Umbilical cord (tissue), 2 donors: ENCODE results near the gene ROS1. TPM values are rescaled to one million over a fixed set of nuclear protein-coding genes. Genes with fewer than 3 reads are reported as not detected.
A peak's percentile ranks its signal among the peaks of the same experiment; 100 is the strongest.

Experiments used
- DNase-seq: peaks from one replicate; pipeline ENCODE4 v3.0.0-alpha.2; 2015; ENCODE audit warnings: low spot score
- total RNA-seq: library from RNA; depleted of rRNA; stranded (reverse); fragments of >200 nt; gene quantifications from one replicate; pipeline ENCODE4 v1.2.3, GENCODE V29; 2014; ENCODE audit warnings: low replicate concordance; ENCODE audit not compliant: insufficient read depth

Gene ROS1
- total RNA-seq, 1 donor from 2014 or later = 12.0 TPM

DNA sequence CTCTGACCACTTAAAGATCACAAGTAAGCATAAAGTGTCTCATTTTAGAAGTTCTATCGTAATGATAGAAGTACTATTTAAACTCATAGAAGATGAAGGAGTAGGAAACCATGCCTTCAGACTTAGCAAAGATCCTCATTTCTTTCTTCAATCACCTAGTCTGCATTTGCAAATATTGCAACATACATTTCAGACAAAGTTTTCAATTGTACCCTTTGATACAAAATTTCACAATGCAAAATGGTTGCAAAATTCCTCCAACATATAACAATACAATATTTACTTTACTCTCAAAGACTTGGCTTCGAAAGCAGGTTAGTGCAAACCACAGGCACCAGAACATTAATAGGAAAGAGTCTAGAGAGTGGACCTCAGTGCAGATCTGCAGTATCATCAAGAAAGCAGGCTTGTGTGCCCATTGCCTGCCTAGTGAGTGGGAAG, 16.1 kb upstream of the ROS1 start:
- DNase-seq = no peak

DNA sequence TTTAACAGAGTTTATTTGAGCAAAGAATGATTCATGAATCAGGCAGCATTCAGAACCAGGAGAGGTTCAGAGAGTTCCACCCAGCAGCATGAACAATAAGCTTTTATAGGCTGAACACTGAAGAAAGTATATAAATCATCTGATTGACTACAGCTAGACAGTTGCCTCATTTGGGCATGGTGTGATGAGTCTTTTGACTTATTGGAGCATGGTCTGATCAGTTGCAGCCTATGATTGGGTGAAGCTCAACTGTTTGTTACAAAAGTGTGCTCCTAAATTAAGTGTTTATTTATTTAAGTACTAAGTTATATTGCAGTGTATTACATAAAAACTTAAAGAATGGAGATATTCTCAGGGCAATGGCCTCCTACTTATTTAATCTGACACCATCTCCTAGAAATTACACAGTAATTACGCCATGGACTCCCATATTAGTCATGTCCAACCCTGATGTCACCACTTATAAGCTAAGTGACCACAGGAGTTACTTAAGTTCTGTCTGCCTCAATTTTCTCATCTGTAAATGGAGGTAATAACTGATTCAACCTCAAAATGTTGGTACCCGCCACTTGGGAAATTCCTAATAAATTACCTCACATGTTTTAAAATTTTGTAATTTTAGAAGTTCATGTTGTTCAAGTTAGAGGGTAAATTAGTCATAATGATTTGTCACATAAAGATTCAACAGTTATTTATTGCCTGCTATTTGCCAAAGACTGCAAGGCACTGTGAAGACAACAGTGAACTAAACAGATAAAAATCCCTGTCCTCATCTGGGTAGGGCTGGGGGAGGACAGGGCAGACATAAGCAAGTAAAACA, 15.2 kb upstream of the ROS1 start:
- DNase-seq = no peak

DNA sequence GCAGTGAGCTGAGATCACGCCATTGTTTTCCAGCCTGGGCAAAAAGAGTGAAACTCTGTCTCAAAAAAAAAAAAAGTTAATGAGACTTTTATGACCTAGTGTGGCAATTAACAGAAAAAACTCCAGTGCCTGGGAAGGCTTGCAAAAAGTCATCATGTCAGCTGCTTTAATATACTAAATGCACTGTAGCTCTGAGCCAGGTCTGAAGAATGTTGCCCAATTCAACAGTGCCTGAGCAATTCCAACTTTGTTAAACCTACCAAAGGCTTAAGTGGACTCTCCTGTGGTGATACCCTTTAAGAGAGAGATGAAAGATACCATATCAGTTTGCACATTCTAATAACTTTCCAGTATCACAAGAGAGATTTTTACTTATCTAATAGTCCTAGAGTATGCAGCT, 6.5 kb upstream of the ROS1 start:
- peak; percentile 5 for DNase-seq

DNA sequence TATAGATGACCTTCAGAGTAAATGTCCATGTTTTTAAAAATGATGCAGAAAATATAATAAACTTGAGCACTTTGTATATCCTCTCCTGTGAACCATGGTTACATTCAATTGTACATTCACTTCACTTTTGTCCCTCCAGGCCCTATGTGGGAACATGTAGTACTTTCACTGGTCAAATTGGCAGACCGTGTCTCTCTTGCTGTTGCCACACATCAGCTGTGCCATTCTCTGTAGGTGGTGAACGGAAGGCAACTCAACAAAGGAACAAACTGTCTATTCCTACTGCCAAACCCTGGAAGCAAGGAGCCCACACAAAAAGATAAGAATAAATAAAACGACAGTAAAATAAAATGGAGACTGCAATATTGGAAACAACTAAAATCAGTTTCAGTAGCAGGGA, 2.0 kb downstream of the ROS1 start:
- no peak for DNase-seq

DNA sequence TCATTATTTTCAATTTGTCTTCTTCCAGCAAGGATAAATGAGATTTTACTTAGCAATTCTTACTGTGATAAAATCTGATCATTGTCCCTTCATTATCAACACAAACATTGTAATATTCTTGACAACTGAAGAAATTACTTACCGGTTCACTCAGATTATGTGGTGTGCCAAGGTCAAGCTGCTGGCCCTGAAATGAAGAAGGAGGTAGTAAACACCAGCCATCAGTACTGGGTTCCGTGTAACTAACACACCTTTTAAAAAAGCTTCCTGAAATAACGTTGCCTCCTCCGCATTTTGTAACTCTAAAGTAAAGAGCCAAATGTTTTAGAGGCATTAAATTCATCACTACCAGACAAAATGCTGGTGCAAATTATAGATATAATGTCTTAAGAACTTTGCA, 7.4 kb downstream of the ROS1 start:
- no peak for DNase-seq

DNA sequence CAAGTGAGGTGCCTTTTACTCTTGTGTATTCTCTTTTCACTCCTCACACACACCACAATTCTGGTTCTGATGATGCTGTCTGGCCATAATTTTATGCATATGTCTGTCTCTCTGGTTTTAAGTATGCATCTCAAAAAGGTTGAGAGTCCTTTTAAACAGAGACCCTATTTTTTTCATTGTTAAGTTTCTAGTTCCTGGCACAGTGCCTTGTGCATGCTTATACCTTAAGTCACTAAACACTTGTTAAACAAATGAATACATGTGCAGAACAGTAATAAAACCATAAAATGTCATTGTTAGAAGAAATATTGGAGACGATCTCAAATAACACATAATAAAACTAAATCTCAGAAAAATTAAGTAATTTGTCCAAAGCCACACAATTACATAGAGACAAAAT, 7.9 kb downstream of the ROS1 start:
- DNase-seq = no peak

DNA sequence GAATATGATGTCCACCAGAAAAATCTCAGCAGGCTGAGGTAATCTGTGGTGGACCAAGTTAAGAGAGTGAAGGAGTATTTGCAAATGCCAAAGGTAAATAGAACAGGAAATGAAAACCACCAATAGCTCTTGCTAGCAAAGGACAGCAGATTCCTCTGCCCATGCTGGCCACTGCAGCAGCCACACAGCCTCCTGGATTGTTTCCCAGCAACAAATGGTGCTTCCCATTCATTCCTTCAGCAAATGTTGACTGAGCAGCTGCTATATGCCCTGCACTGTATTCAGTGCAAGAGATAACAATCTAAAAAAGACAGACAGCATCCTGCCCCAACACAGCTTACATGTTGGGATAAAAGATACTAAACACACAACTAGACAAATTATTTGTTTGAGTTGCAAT, 11.0 kb downstream of the ROS1 start:
- DNase-seq = no peak

DNA sequence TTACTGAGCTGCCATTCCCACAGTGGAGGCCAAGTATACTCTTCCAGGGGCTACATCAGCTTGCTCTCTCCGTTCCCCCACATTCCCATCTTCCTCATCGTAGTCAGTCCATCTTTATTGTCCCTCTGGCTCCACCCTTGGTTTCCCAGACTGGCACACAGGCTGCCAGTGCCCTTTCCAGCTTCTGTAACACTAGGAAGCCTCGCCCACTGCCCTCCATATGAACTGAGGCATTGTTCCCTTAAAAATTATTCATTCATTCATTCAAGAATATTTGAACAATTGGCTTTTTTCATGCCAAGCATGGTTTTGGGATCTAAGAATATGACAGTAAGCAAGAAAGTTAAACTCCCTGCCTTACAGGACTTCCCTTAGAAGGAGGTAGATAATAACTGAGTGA, 14.3 kb downstream of the ROS1 start:
- DNase-seq = no peak

DNA sequence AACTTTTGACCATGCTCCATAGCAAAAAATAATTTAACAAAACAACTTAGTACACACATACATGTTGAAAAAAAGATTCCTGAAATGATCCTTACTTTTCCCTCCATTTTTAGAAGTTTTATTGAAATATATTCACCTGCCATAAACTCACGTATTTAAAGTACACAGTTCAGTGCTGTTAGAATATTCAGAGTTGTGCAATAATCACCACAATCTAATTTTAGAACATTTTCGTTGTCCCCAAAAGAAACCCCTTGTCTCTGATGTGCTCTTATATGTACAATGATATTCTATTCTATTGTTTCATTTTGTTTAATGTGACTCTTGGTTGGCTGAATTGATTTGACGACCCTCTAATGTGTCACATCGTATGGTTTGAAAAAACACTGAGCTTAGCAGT, 15.9 kb downstream of the ROS1 start:
- no peak for DNase-seq

DNA sequence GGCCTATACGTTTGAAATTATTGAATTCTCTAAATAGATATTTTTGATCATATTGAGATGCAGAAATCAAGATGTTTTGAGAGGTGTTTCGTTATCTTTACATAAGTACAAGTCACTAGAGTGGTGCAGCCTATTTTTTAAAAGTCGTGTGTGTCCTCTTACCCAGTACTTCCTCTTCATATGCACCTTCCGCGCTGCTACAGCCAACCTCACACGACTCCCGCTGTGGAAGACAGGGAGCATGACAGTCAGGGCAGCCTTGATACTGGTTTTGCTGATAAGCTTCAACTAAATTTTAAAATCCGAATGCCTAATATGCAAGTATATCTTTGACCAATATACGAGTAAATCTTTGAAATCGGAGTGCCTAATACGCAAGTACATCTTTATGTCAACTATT, 16.3 kb downstream of the ROS1 start:
- no peak for DNase-seq

DNA sequence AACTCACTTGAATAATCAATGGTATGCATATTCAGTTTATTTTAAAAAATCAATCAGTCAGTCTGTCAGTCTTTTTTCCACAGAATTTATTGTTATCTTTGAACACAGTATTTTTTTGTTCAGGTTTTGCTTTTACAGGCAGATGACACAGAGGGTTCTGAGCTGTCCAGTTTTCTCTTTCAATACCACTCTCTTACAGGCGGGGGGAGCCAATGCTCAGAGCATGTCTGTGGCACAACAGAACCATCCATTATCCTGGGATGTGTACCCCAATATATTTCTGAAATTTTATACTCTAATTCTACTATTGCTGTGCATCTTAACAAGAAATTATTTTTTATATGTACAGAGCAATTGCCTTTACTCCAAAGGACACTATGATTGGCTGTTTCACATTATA, 21.2 kb downstream of the ROS1 start:
- DNase-seq = no peak

DNA sequence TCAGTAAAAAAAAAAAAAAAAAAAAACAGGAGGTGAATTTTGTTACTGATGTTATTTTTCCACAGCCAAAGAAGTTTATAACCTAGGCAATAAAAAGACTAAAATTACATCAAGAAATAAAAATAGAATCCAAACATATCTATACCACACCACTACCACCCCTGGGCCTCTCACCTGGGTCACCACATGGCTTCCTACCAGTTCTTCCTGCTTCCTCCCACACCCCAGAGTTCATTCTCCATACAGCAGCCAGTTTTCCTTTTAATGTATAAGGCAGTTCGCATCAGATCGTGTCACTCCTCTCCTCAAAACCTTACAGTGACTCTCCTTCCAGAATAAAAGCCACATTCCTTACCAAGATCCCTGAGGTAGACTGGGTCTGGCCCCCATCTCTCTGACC, 23.9 kb downstream of the ROS1 start:
- no peak for DNase-seq

DNA sequence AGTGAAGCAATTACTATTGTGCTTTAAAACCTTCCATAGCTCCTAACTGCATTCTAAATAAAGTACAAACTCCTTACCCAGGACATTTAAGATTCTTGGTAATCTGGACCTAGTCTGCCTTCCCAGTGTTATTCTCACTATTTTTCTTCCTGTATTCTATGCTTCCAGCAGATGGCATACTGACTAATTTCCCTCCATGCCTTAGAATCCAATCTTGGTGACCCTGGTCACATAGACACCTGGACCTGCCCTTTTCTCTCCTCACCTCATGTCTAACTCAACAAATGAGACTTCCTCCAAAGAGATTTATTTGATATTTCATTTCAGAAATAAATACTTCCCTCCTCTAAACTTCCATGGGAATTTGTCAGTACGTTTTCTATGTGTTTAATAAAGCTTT, 25.8 kb downstream of the ROS1 start:
- DNase-seq = peak; percentile 3

DNA sequence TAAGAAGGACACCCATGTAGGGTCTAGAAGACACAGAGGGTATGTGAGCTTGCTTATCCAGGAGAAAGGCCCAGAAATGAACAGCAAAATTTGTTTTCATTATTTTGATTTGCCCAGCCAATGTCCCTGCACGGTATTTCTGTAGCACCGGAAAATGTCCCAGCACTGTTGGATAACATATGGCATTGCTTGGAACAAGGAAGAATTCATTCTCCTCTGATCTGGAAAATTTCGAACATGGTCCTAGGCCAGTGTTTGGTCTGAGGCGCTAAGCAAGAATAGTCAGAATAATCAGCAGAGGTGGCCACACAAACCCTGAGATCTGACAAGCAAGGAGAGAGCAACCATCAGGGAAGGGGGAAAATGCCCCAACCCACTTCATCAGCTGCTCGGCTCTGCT, 26.6 kb downstream of the ROS1 start:
- DNase-seq = no peak

DNA sequence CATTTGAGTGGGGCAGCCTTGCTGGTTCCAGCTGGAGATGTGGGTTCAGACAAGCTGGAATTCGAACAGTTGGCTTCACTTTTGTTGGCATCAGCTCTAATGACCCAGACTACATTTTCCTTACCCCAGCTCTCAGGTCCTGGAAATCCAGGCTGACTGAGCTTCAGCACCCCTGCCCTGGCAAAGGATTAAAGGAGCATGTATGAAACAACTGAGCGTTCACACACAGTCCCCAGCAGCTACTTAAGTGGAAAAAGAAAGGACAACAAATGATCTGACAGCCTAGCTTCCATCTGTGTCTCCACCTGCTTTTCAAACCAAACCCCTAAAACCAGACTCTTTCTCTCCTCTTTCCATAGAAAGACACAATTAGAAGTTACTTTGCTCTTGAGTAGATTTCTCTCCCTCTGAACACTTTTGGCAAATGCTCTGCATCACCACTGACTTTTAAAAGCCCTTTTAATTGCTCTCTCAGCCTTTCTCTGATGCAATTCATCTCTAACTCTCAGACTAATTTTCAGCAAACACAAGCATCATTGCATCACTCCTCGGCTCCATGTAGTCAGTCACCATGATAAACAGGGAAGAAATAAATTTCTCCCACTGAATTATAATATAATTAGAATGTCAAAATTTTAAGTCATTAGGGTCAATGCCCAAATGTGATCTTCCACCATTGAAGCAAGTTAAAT, 28.1 kb downstream of the ROS1 start:
- DNase-seq = no peak

DNA sequence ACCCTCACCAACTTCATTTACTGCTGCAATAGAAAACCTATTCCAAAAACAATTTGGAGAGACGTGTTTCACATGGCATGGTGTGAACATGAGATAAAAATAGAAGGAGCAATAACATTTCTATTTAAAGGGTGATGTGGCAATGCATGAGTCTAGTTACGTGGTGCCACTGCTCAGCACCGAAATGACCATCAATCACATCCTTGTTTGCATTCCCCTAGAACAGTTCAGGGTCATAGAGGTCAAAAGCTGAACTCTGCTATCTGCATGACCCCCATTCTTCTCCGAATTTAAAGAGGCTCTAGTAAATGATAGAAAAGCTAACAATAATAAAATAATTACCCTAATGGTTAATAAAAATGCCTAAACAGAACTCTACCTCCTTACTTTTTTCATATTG, 29.5 kb downstream of the ROS1 start:
- no peak for DNase-seq

DNA sequence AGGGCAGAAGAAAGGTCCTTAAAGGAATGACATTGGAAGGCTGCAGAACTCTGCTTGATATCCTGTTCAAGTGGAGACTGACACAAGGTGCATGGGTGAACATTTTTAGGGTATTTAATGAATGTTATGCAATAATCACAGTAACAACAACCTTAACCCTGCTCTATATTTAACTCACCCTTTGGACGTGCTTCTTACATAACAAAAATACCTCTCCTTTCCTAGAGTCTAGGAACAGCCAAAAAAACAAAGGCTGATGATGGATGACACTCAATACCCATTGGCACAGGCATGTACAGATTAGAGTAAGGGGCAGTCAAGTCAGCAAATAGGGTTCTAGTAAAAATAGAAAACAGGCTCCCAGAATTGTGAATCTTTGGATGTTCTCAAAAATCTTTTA, 30.6 kb downstream of the ROS1 start:
- no peak for DNase-seq

DNA sequence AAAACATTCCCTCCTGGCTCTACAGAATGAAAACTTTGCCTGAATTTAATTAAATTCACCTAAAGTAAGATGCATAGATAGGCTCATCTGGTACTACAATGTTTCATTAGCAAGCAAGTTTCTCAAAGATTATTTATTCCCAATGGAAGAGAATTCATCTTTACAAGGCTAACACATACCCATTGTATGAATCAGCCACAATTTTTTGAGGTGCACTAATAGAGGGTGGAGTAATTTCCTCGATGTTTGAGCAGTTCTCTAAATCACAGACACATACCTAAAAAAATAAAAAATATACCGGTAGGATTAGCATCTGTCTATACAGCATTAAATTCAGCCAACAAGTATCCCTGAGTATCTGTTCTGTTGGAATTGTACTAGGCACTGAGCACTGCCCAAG, 32.7 kb downstream of the ROS1 start:
- DNase-seq = no peak

DNA sequence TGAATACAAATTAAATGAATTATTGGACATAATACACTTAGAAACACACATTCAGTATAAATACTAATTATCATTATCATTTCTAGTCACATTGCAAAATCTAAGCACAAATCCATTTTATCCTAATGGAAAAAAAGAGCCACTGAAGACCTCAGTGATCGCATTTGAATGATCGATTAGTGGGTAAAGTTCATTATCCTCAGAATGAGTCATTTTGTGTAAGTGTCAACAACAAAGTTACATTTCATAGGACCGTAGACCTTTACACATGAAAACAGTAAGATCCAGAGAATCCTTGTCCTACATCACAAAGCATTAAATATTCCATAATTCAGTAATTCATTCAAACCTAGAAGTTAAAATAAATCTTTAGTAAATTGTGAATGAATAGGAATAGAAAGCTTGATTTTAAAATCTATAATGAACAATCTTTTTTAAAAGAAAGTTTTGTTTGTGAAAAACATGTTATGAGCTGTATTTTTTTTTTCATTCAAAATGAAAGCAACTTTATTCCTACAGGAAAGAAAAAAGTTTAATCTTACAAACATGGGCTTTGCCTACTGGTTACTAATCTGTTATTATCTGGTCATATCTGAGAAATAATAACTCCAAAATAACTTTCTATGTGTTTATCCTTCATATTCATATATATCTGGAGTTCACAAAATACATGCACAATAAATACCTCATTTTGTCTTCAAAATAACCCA, 33.7 kb downstream of the ROS1 start:
- DNase-seq = no peak

DNA sequence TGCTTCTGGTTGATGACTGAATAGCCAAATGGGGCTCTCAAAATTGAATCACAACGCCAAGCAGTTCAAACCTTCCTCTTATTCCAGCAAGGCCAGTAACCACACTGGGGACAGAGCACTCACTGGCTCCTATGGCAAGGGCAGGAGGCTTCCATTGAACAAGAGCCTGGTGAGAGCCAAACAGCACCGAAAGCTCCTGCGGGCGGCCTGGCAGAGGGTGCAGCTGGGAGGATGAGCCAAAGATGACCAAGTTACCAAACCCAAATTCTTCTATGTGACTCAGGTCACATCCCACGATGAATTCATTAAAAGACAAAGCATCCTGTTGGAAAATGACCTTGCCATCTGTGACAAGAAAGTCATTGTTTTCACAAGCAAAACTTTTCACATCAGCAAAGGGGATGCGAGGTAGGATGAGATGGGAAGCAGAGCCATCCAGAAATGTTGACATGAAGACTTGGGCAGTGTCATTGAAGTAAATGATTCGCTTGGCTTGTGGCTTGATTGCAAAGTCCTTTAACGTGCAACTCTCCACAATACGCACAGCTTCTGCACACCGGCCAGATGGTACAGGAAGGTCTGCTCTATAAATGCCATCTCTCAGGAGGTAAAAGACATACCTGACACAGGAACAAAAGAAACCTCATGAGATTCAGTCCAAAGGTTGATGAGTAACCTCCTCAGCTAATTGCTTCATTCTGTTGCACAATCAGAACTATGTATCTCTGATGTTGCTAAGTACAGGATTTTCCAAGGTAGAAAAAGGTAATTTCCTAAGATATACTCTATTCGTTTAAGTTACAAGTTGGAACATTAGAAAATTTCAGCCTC, 36.3 kb downstream of the ROS1 start:
- DNase-seq = no peak

DNA sequence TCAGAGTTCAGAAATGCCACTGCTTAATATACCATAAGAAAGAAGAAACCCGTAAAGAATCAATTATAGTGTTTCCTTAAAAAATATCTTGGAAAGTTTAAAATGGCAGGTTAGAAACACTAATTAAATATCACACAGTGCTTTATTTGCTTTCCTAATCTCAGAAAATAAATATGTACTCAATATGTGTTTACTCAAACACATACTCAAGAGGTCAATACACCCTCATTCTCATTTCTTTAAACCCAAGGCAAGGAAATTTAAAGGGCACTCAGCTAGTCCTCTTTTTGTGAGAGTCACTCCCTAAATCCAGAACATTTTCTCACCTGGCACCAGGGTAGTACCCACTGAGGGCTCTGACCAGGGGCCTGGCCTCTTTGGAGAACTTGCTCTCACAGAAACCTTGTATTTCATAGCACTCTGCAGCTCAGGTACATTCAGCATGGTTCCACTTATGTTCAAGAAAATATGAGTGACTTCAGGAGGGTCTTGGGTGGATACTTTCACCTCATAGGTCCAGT, 38.2 kb downstream of the ROS1 start:
- DNase-seq = no peak

DNA sequence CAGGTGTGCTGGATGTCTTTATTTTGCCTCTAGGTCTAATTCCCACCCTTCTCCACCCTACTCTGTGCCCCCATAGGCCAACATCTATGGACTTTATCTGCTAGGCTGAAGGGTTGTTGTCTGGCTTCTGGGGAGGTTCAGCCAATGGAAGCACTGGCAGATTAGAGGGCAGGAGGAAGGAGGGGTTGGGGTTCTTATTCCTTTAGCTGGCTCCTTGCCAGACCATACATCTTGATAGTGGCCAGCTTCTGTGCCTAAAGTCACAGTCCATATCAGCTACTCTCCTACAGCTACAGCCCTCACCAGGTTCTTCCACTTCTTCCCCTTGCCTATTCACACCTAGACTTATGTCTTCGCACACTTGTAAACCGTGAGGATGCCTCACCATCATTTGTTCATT, 41.1 kb downstream of the ROS1 start:
- no peak for DNase-seq
